A549 (cell line): ENCODE data around the gene CHAF1A.

Experiments
- CEBPB ChIP-seq, 2 experiments: fragments of >200 bp in 1 of 2; sonication (Bioruptor Twin) in 1 of 2; formaldehyde crosslinking in 1 of 2; IDR thresholded peaks; 2 replicates each; pipeline ENCODE4 v1.6.1; 2012 to 2016
- CTCF ChIP-seq: fragments of >200 bp; sonication (Bioruptor Twin); formaldehyde crosslinking; IDR thresholded peaks from 3 replicates; pipeline ENCODE4 v1.5.1; 2016
- EP300 ChIP-seq, 2 experiments: fragments of >200 bp; sonication (Bioruptor Twin); formaldehyde crosslinking; IDR thresholded peaks; 2 replicates in 1 of 2; 3 replicates in 1 of 2; pipeline ENCODE4 v1.6.1; 2016 to 2017
- HDAC2 ChIP-seq: fragments of 200-600 bp; sonication (generic); IDR thresholded peaks from 2 replicates; pipeline ENCODE4 v1.6.1; 2016
- HOXA7 ChIP-seq: fragments of 250-450 bp; sonication (Bioruptor Pico); IDR thresholded peaks from 2 replicates; pipeline ENCODE4 v1.5.0; 2020; ENCODE audit warnings: mild to moderate bottlenecking, moderate library complexity
- MAFK ChIP-seq: fragments of 450-650 bp; IDR thresholded peaks from 2 replicates; pipeline ENCODE4 v1.6.1; 2014; ENCODE audit not compliant: partially characterized antibody
- MYC ChIP-seq: IDR thresholded peaks from 2 replicates; pipeline ENCODE4 v1.6.1; 2012; ENCODE audit warnings: mild to moderate bottlenecking, inconsistent platforms, low read length, improper control_type of control experiment, borderline replicate concordance
- NPAS2 ChIP-seq: fragments of 250-450 bp; sonication (Bioruptor Pico); IDR thresholded peaks from 2 replicates; pipeline ENCODE4 v1.8.0; 2022; ENCODE audit warnings: mild to moderate bottlenecking, moderate library complexity, borderline replicate concordance
- POLR2A ChIP-seq: IDR thresholded peaks from 2 replicates; pipeline ENCODE4 v1.6.1; 2012; ENCODE audit warnings: mild to moderate bottlenecking, low read length
- SMC3 ChIP-seq: fragments of >200 bp; sonication (Bioruptor Twin); formaldehyde crosslinking; IDR thresholded peaks from 3 replicates; pipeline ENCODE4 v1.6.1; 2018; ENCODE audit warnings: inconsistent platforms
- TF ChIP-seq, protein P1 (sequence below): fragments of 200-600 bp; sonication (generic); IDR thresholded peaks from 2 replicates; pipeline ENCODE4 v1.6.1; 2016; ENCODE audit warnings: antibody characterized with exemption, mild to moderate bottlenecking, moderate library complexity

- TF ChIP-seq HOXA7 (CRISPR knock-in tag) (no peak), SMC3 (no peak), NPAS2 (CRISPR knock-in tag) (no peak), EP300 (IDR thresholded peaks at IDR 0.05) (no peak), CTCF (no peak), MYC (no peak), POLR2A (no peak), HDAC2 (no peak), MAFK (no peak), CEBPB (IDR thresholded peaks at IDR 0.05) (no peak)
- TF ChIP-seq, protein P1, sequence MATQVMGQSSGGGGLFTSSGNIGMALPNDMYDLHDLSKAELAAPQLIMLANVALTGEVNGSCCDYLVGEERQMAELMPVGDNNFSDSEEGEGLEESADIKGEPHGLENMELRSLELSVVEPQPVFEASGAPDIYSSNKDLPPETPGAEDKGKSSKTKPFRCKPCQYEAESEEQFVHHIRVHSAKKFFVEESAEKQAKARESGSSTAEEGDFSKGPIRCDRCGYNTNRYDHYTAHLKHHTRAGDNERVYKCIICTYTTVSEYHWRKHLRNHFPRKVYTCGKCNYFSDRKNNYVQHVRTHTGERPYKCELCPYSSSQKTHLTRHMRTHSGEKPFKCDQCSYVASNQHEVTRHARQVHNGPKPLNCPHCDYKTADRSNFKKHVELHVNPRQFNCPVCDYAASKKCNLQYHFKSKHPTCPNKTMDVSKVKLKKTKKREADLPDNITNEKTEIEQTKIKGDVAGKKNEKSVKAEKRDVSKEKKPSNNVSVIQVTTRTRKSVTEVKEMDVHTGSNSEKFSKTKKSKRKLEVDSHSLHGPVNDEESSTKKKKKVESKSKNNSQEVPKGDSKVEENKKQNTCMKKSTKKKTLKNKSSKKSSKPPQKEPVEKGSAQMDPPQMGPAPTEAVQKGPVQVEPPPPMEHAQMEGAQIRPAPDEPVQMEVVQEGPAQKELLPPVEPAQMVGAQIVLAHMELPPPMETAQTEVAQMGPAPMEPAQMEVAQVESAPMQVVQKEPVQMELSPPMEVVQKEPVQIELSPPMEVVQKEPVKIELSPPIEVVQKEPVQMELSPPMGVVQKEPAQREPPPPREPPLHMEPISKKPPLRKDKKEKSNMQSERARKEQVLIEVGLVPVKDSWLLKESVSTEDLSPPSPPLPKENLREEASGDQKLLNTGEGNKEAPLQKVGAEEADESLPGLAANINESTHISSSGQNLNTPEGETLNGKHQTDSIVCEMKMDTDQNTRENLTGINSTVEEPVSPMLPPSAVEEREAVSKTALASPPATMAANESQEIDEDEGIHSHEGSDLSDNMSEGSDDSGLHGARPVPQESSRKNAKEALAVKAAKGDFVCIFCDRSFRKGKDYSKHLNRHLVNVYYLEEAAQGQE, result no peak
These were observed 34.2 kb upstream of the CHAF1A start for GRCh38 chr19:4368128-4368820.
